C4-2B (cell line): ENCODE results near the gene ZNF302.

Source experiments
- ZFX ChIP-seq: fragments of 450-650 bp; IDR thresholded peaks from 2 replicates; pipeline ENCODE4 v1.6.1; 2017
- TF ChIP-seq, protein P1 (sequence below): fragments of 450-650 bp; conservative IDR thresholded peaks from 2 replicates; pipeline ENCODE4 v1.5.1; 2017; ENCODE audit warnings: mild to moderate bottlenecking

DNA sequence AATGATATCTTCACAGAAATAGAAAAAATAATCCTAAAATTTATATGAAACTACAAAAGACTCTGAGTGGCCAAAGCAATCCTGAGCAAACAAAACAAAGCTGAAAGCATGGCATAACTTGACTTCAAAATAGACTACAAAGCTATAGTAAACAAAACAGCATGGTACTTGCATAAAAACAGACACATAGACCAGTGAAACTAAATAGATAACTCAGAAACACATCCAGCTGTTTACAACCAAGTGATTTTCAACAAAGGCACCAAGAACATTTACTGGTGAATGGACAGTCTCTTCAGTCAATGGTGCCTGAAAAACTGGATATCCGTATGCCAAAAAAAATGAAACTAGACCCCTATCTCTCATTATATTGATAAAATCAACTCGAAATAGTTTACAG, 25.7 kb upstream of the ZNF302 start:
- TF ChIP-seq, protein P1, sequence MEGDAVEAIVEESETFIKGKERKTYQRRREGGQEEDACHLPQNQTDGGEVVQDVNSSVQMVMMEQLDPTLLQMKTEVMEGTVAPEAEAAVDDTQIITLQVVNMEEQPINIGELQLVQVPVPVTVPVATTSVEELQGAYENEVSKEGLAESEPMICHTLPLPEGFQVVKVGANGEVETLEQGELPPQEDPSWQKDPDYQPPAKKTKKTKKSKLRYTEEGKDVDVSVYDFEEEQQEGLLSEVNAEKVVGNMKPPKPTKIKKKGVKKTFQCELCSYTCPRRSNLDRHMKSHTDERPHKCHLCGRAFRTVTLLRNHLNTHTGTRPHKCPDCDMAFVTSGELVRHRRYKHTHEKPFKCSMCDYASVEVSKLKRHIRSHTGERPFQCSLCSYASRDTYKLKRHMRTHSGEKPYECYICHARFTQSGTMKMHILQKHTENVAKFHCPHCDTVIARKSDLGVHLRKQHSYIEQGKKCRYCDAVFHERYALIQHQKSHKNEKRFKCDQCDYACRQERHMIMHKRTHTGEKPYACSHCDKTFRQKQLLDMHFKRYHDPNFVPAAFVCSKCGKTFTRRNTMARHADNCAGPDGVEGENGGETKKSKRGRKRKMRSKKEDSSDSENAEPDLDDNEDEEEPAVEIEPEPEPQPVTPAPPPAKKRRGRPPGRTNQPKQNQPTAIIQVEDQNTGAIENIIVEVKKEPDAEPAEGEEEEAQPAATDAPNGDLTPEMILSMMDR: no peak
- no peak for TF ChIP-seq ZFX
